H9 (cell line): Measurements from ENCODE around the gene INVS. TPM values are rescaled to one million over a fixed set of nuclear protein-coding genes. Genes with fewer than 3 reads are reported as not detected.

ENCODE experiments used
- DNase-seq: peaks from one replicate; pipeline ENCODE4 v3.0.0-alpha.2; 2017
- H2AFZ ChIP-seq: one replicate; pipeline ENCODE4 v1.6.1; 2013; ENCODE audit warnings: mild to moderate bottlenecking, low read length, control low read depth, moderate library complexity
- H2AK5ac ChIP-seq: 2 replicates; pipeline ENCODE4 v1.6.1; 2013; ENCODE audit warnings: low read length, control low read depth, mixed read lengths; ENCODE audit not compliant: insufficient read length
- H2BK120ac ChIP-seq: one replicate; pipeline ENCODE4 v1.6.1; 2013; ENCODE audit warnings: low read depth, mild to moderate bottlenecking, low read length, control low read depth, inconsistent platforms; ENCODE audit not compliant: poor library complexity, severe bottlenecking
- H2BK12ac ChIP-seq: 2 replicates; pipeline ENCODE4 v1.6.1; 2013; ENCODE audit warnings: low read length, control low read depth, mixed read lengths, low read depth; ENCODE audit not compliant: insufficient read length
- H2BK15ac ChIP-seq: 2 replicates; pipeline ENCODE4 v1.6.1; 2013; ENCODE audit warnings: low read depth, low read length, control low read depth
- H2BK20ac ChIP-seq: one replicate; pipeline ENCODE4 v1.6.1; 2013; ENCODE audit warnings: low read depth, mild to moderate bottlenecking, low read length, control low read depth, inconsistent platforms; ENCODE audit not compliant: poor library complexity, severe bottlenecking
- H2BK5ac ChIP-seq: 2 replicates; pipeline ENCODE4 v1.6.1; 2013; ENCODE audit warnings: low read length, control low read depth, mixed read lengths; ENCODE audit not compliant: insufficient read length
- H3K14ac ChIP-seq: 2 replicates; pipeline ENCODE4 v1.6.1; 2013; ENCODE audit warnings: low read length, control low read depth; ENCODE audit not compliant: insufficient read depth
- H3K18ac ChIP-seq: 2 replicates; pipeline ENCODE4 v1.6.1; 2013; ENCODE audit warnings: low read depth, mild to moderate bottlenecking, mixed read lengths, low read length, control low read depth; ENCODE audit not compliant: insufficient read length
- H3K23ac ChIP-seq: 2 replicates; pipeline ENCODE4 v1.6.1; 2013; ENCODE audit warnings: low read length, control low read depth, mixed read lengths, low read depth; ENCODE audit not compliant: insufficient read length
- H3K23me2 ChIP-seq: 2 replicates; pipeline ENCODE4 v1.6.1; 2013; ENCODE audit warnings: low read depth, mild to moderate bottlenecking, mixed read lengths, low read length, control low read depth; ENCODE audit not compliant: insufficient read length, poor library complexity, severe bottlenecking
- H3K27ac ChIP-seq: 2 replicates; pipeline ENCODE4 v1.5.1; 2013; ENCODE audit warnings: low read length, control low read depth, mixed read lengths, low read depth; ENCODE audit not compliant: insufficient read length
- H3K27me3 ChIP-seq: 2 replicates; pipeline ENCODE4 v1.6.1; 2013; ENCODE audit warnings: low read length, control low read depth, inconsistent platforms; ENCODE audit not compliant: insufficient read depth
- H3K4ac ChIP-seq: 2 replicates; pipeline ENCODE4 v1.6.1; 2013; ENCODE audit warnings: low read depth, mild to moderate bottlenecking, control low read depth, inconsistent platforms, low read length, moderate library complexity
- H3K4me1 ChIP-seq: 2 replicates; pipeline ENCODE4 v1.6.1; 2013; ENCODE audit warnings: low read length, control low read depth, inconsistent platforms; ENCODE audit not compliant: insufficient read depth
- H3K4me2 ChIP-seq: 2 replicates; pipeline ENCODE4 v1.6.1; 2013; ENCODE audit warnings: low read length, control low read depth, mixed read lengths; ENCODE audit not compliant: insufficient read length, insufficient read depth
- H3K56ac ChIP-seq: 2 replicates; pipeline ENCODE4 v1.6.1; 2013; ENCODE audit warnings: low read depth, mild to moderate bottlenecking, mixed read lengths, low read length, control low read depth; ENCODE audit not compliant: insufficient read length
- H3K79me1 ChIP-seq: 2 replicates; pipeline ENCODE4 v1.6.1; 2013; ENCODE audit warnings: low read depth, mild to moderate bottlenecking, moderate library complexity, low read length, control low read depth, inconsistent platforms; ENCODE audit not compliant: insufficient read depth, poor library complexity, severe bottlenecking
- H3K79me2 ChIP-seq: 2 replicates; pipeline ENCODE4 v1.6.1; 2013; ENCODE audit warnings: low read length, control low read depth, inconsistent platforms; ENCODE audit not compliant: insufficient read depth
- H3K9ac ChIP-seq: 2 replicates; pipeline ENCODE4 v1.6.1; 2013; ENCODE audit warnings: low read length, control low read depth, mixed read lengths; ENCODE audit not compliant: insufficient read length; ENCODE audit errors: extremely low read depth
- H3K9me3 ChIP-seq: one replicate; pipeline ENCODE4 v1.6.1; 2013; ENCODE audit warnings: low read depth, low read length, inconsistent platforms; ENCODE audit not compliant: control insufficient read depth
- H3T11ph ChIP-seq: one replicate; pipeline ENCODE4 v1.6.1; 2013; ENCODE audit warnings: mild to moderate bottlenecking, low read length, control low read depth, inconsistent platforms
- H4K20me1 ChIP-seq: one replicate; pipeline ENCODE4 v1.6.1; 2013; ENCODE audit not compliant: control insufficient read depth, insufficient read length, insufficient read depth
- H4K5ac ChIP-seq: 2 replicates; pipeline ENCODE4 v1.6.1; 2013; ENCODE audit warnings: low read depth, mild to moderate bottlenecking, mixed read lengths, low read length, control low read depth; ENCODE audit not compliant: insufficient read length
- H4K8ac ChIP-seq: replicated peaks from 2 replicates; pipeline ENCODE4 v1.6.1; 2013; ENCODE audit warnings: low read length, control low read depth, mixed read lengths, low read depth; ENCODE audit not compliant: insufficient read length
- H4K91ac ChIP-seq: 2 replicates; pipeline ENCODE4 v1.6.1; 2013; ENCODE audit warnings: low read depth, mild to moderate bottlenecking, moderate library complexity, mixed read lengths, low read length, control low read depth; ENCODE audit not compliant: insufficient read length
- H3K27ac Mint-ChIP-seq, 3 experiments: 2 replicates in 2 of 3; 3 replicates in 1 of 3; pipeline ENCODE4 v1.8.0; 2020 to 2021; ENCODE audit warnings: mixed read lengths in 3 of 3, mild to moderate bottlenecking in 1 of 3, moderate library complexity in 1 of 3
- H3K27me3 Mint-ChIP-seq: 2 replicates; pipeline ENCODE4 v1.8.0; 2021; ENCODE audit warnings: low read depth, mild to moderate bottlenecking, moderate library complexity, mixed read lengths
- H3K36me3 Mint-ChIP-seq, 3 experiments: 2 replicates in 2 of 3; 3 replicates in 1 of 3; pipeline ENCODE4 v1.8.0; 2020 to 2021; ENCODE audit warnings: low read depth in 3 of 3, mixed read lengths in 3 of 3; ENCODE audit not compliant: insufficient read depth in 1 of 3
- H3K4me1 Mint-ChIP-seq, 2 experiments: 2 replicates each; pipeline ENCODE4 v1.8.0; 2020; ENCODE audit warnings: mixed read lengths in 2 of 2
- H3K4me3 Mint-ChIP-seq, 2 experiments: 2 replicates in 1 of 2; 3 replicates in 1 of 2; pipeline ENCODE4 v1.8.0; 2020 to 2021; ENCODE audit warnings: mild to moderate bottlenecking in 2 of 2, mixed read lengths in 2 of 2, moderate library complexity in 1 of 2
- H3K9me3 Mint-ChIP-seq, 2 experiments: 2 replicates in 1 of 2; 3 replicates in 1 of 2; pipeline ENCODE4 v1.8.0; 2020; ENCODE audit warnings: mild to moderate bottlenecking in 2 of 2, mixed read lengths in 2 of 2, moderate library complexity in 1 of 2
- CTCF ChIP-seq: fragments of 200-600 bp; sonication (generic); conservative IDR thresholded peaks from 3 replicates; pipeline ENCODE4 v1.8.0; 2021; ENCODE audit warnings: antibody characterized with exemption, mild to moderate bottlenecking
- WGBS: extraction: QIAGEN DNeasy Blood & Tissue Kit; methylation state at CpG from one replicate; pipeline ENCODE4 v1.1.7; 2013; ENCODE audit warnings: missing lambda C conversion rate, low lambda C conversion rate, mixed read lengths; ENCODE audit not compliant: insufficient read length; ENCODE audit errors: extremely low coverage; 5-methylcytosine and 5-hydroxymethylcytosine counted together
- total RNA-seq: library from RNA; stranded (reverse); gene quantifications from 2 replicates; pipeline ENCODE4 v1.2.1, GENCODE V29; 2021

The INVS gene
- total RNA-seq, 1 experiment from 2014 or later: 7.5 TPM

DNA sequence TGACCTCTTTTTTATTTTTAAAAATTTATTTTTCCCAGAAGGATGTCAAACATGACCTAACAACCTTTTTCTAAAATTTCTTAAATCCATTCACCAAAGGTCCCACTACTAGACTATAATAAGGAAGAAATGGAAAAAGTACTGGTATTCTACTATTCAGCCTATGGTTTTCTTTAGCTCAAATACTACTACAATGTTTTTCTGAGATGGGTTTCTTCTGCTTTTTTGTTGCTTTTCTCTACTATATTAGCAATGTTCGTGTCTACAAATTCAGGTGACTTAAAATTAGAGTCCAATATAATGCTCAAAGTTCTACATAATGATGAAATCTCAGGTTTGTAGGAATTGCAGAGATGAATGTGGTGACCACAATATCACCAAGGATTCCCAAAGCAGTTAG, 8.2 kb upstream of the INVS start:
- Histone ChIP-seq H3K79me2 (no peaks in the 10 kb centered on the region; the same call in 1 of the 2 replicates), H3K14ac (no peak overlapping the region), H3K18ac (no peak overlapping the region), H3K9ac (no peak overlapping the region), H3T11ph (no peak overlapping the region), H2BK20ac (no peak overlapping the region), H2BK15ac (no peak overlapping the region), H3K23ac (no peak overlapping the region), H3K4ac (no peak overlapping the region), H3K27me3 (no peaks in the 10 kb centered on the region), H4K20me1 (no peaks in the 10 kb centered on the region), H3K9me3 (no peaks in the 10 kb centered on the region), H4K91ac (no peak overlapping the region), H2BK120ac (no peak overlapping the region), H4K8ac (no peak overlapping the region), H3K4me1 (no peaks in the 10 kb centered on the region; the same call in 1 of the 2 replicates), H3K56ac (no peak overlapping the region), H2AK5ac (no peak overlapping the region), H2AFZ (no peak overlapping the region), H2BK12ac (no peak overlapping the region), H3K27ac (no peak overlapping the region), H3K79me1 (no peaks in the 10 kb centered on the region), H3K23me2 (no peaks in the 10 kb centered on the region), H3K4me2 (no peak overlapping the region), H2BK5ac (no peak overlapping the region), H4K5ac (no peak overlapping the region)
- H3K27me3 Mint-ChIP-seq: no peaks in the 10 kb centered on the region
- TF ChIP-seq CTCF: no peak
- no peak overlapping the region for H3K4me3 Mint-ChIP-seq
- no CpG with 5 or more reads among the region's 1 CpG for whole genome bisulfite sequencing
- H3K27ac Mint-ChIP-seq: no peak overlapping the region
- DNase-seq: no peak
- H3K36me3 Mint-ChIP-seq: no peaks in the 10 kb centered on the region
- H3K9me3 Mint-ChIP-seq: no peaks in the 10 kb centered on the region
- peaks cover 3 to 11% of the 10 kb centered on the region in 2 experiments for H3K4me1 Mint-ChIP-seq
